Activated T-helper 17 cell treated with anti-CD3 and anti-CD28 coated beads, Interleukin-2, amount 50 U/mL, for 72 hours (primary cell): Measurements from ENCODE around the gene NEDD4L. TPM values are rescaled to one million over a fixed set of nuclear protein-coding genes. Genes with fewer than 3 reads are reported as not detected.
A peak's percentile ranks its signal among the peaks of the same experiment; 100 is the strongest.
"Not testable (repeated sequence)": the region's sequence is repeated elsewhere in the genome, so short reads cannot be mapped to it uniquely, and the experiment has no call there.

Experiments
- ATAC-seq: fragments of 150-1000 bp; cut with Tn5 transposase; replicated peaks from 2 replicates; pipeline ENCODE4 v1.10.0; 2021; ENCODE audit warnings: mild to moderate bottlenecking, moderate library complexity
- H3K27ac Mint-ChIP-seq: one replicate; pipeline ENCODE4 v1.8.0; 2022; ENCODE audit warnings: mixed read lengths
- H3K27me3 Mint-ChIP-seq: one replicate; pipeline ENCODE4 v1.8.0; 2022; ENCODE audit warnings: mixed read lengths
- H3K36me3 Mint-ChIP-seq: one replicate; pipeline ENCODE4 v1.8.0; 2022; ENCODE audit warnings: low read depth, mild to moderate bottlenecking, mixed read lengths
- H3K4me1 Mint-ChIP-seq: one replicate; pipeline ENCODE4 v1.8.0; 2022; ENCODE audit warnings: mixed read lengths
- H3K4me3 Mint-ChIP-seq: one replicate; pipeline ENCODE4 v1.8.0; 2022; ENCODE audit warnings: mild to moderate bottlenecking, mixed read lengths
- H3K9me3 Mint-ChIP-seq: one replicate; pipeline ENCODE4 v1.8.0; 2022; ENCODE audit warnings: mixed read lengths
- total RNA-seq, 2 donors: library from RNA; stranded (reverse); gene quantifications; one replicate each; pipeline ENCODE4 v1.2.3, GENCODE V29; 2022

Gene NEDD4L
- total RNA-seq, result 1 to 10 TPM; 6.5 to 8.0 TPM

DNA sequence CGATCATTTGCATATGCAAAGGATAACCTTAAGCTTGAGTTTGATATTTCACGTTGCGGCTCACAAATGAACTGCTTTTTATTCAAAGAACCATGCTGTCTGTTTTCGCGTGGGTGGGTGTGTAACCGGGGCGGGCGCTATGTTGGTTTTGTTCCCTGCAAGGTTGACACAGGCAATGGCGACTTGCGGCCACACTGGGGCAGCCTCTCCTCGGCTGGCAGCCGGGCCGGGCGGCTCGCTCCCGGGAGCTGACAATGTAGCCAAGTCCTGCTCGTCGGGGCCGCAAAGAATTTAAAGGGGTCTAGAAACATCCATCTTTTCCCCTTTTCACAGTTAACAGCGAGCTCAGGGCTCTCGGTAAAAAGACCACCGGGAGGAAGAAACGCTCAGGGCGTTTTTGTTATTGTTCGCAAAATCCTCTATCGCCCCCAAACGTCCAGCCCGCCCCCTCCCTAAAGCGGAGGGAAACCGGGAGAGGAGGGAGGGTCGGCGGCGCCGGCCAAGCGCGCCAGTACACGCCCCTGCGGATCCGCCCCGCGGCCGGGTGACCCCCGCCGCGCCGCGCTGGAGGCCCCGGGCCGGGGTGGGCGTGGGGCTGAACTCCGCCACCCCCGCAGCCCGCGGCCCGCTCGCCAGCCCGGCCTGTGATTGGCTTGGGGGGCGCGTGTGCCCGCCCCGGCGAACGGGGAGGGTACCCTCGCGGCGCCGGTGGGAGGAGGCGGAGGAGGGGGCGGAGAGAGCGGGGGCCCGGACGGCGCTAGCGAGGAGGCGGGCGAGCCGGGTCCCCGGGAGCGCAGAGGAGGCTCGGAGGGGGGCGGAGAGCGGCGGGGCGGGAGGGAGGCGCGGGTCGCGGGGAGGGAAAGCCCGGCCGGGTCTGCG lies at the start of gene NEDD4L:
Gene NEDD4L (plus strand): TSS at position 736 of the 879 bp plus-strand sequence. CDS start 435 bp downstream, outside the sequence.
- H3K4me1 Mint-ChIP-seq, result peaks cover 10% of the 10 kb centered on the region
- peaks cover 5% of the 10 kb centered on the region for H3K36me3 Mint-ChIP-seq
- peak within 1 kb of the TSS; percentile 88 for H3K4me3 Mint-ChIP-seq
- peak; percentile 89 for ATAC-seq
- H3K27me3 Mint-ChIP-seq, result peaks cover 35% of the 10 kb centered on the region
- H3K27ac Mint-ChIP-seq, result no peak within 1 kb of the TSS
- H3K9me3 Mint-ChIP-seq, result no peaks in the 10 kb centered on the region

DNA sequence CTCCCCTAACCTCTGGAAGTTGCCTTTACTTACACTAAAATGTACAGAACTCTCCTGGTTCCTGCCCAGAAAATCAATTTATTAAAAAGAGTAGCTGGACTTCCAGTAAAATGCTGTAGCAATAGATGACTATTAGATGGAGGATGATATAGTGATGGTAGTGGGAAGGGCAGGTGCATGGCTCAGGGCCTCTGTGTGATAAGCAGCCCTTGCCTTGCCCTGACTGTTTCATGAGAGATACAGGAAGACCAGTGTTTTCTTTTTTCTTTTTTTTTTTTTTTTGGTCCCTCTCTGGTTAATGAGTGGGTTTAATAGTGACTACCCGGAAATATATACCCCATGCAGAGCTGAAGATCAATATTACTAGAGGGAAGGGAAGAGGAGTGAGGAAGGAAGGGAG lies 48.7 kb upstream of the NEDD4L start:
- Mint-ChIP-seq H3K27ac (no peak overlapping the region), H3K27me3 (peaks cover 16% of the 10 kb centered on the region)

DNA sequence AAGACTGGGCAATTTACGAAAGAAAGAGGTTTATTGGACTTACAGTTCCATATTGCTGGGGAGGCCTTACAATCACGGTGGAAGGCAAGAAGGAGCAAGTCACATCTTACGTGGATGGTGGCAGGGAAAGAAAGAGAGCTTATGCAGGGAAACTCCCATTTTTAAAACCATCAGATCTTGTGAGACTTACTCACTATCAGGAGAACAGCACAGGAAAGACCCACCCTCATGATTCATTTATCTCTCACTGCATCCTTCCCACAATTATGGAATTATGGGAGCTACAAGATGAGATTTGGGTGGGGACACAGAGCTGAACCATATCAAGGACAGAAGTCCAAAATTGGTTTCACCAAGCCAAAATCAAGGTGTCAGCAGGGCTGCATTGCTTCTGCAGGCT lies 47.1 kb upstream of the NEDD4L start:
- ATAC-seq, H3K4me3 Mint-ChIP-seq, H3K27ac Mint-ChIP-seq, H3K36me3 Mint-ChIP-seq, H3K4me1 Mint-ChIP-seq, H3K9me3 Mint-ChIP-seq: not testable (repeated sequence)
- peaks cover 10% of the 10 kb centered on the region for H3K27me3 Mint-ChIP-seq

More for the DNA sequence above, 48.7 kb upstream of the NEDD4L start:
- Mint-ChIP-seq H3K4me3 (no peak overlapping the region), H3K9me3 (no peaks in the 10 kb centered on the region), H3K4me1 (no peaks in the 10 kb centered on the region), H3K36me3 (no peaks in the 10 kb centered on the region)
- no peak for ATAC-seq

DNA sequence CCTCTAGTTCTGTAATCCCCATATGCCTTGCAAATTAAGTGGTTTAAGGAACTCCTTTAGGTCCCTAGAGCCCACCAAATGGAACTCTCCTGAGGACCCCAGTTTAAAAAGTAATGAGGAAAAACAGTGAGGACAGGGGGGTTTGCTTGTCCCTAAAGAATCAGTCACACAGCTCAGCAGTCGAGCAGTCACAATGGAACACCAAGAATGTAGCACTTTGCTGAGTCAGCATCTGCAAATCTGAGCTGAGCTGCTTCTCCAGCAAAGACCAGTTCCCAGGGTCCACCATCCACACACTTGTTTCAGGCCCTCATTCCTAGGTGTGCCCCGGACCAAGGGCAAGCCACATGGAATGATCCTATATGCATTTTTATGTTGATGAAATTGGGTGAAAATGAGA lies 46.2 kb upstream of the NEDD4L start:
- no peaks in the 10 kb centered on the region for H3K9me3 Mint-ChIP-seq

DNA sequence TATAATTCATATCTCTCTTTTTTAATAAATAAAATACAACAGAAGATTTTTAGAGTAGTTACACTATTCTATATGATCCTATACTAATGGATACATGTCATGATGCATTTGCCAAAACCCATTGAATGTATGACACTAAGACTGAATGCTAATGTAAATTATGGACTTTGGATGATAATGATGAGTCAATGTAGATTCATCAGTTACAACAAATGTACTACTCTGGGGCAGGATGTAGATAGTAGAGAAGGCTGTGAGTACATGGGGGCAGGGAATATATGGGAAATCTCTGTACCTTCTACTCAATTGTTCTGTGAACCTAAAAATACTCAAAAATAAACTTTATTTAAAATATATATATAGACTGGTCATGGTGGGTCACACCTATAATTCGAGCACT lies 45.6 kb upstream of the NEDD4L start:
- Mint-ChIP-seq H3K4me1 (no peaks in the 10 kb centered on the region), H3K27me3 (peaks cover 22% of the 10 kb centered on the region), H3K27ac (no peak overlapping the region), H3K36me3 (no peaks in the 10 kb centered on the region), H3K4me3 (no peak overlapping the region), H3K9me3 (no peaks in the 10 kb centered on the region)
- ATAC-seq, result no peak

More for the DNA sequence above, 46.2 kb upstream of the NEDD4L start:
- Mint-ChIP-seq H3K27ac (no peak overlapping the region), H3K36me3 (no peaks in the 10 kb centered on the region), H3K27me3 (peaks cover 18% of the 10 kb centered on the region), H3K4me1 (no peaks in the 10 kb centered on the region), H3K4me3 (no peak overlapping the region)
- no peak for ATAC-seq

DNA sequence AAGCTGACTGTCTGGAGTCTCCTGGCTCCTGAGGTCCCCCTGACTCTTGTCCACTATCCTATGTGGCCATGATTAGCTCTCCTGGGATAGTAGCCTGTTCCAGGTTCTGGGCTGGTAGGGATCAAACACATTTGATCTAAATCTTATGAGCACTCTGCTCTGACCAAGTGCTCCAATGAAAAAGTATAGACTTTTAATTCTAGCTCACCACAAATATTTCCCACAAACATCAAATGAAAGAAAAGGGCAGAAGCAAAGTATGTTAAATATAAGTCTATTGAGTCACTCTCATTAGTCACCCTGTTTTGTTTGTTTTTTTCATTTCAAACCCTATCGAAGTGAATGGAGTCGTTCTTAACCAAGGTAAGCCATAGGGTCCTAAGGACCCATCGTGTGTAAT lies 39.7 kb upstream of the NEDD4L start:
- no peak for ATAC-seq
- Mint-ChIP-seq H3K9me3 (no peaks in the 10 kb centered on the region), H3K36me3 (no peaks in the 10 kb centered on the region), H3K4me1 (no peaks in the 10 kb centered on the region), H3K4me3 (no peak overlapping the region), H3K27ac (no peak overlapping the region), H3K27me3 (peaks cover 26% of the 10 kb centered on the region)

DNA sequence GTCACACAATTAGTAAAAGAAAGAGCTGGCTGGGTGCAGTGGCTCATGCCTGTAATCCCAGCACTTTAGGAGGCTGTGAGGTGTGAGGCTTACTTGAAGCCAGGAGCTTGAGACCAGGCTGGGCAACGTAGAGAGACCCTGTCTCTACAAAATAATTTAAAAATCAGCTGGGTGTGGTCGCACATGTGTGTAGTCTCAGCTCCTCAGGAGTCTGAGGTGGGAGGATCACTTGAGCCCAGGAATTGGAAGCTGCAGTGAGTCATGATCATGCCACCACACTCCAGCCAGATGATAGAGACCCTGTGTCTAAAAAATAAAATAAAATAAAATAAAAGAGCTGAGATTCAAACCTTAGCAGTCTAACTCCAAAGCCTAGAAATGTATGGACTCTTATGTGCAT lies 39.0 kb upstream of the NEDD4L start:
- Mint-ChIP-seq H3K9me3 (no peaks in the 10 kb centered on the region), H3K4me1 (no peaks in the 10 kb centered on the region), H3K27ac (no peak overlapping the region), H3K4me3 (no peak overlapping the region), H3K27me3 (peaks cover 26% of the 10 kb centered on the region), H3K36me3 (no peaks in the 10 kb centered on the region)
- no peak for ATAC-seq

DNA sequence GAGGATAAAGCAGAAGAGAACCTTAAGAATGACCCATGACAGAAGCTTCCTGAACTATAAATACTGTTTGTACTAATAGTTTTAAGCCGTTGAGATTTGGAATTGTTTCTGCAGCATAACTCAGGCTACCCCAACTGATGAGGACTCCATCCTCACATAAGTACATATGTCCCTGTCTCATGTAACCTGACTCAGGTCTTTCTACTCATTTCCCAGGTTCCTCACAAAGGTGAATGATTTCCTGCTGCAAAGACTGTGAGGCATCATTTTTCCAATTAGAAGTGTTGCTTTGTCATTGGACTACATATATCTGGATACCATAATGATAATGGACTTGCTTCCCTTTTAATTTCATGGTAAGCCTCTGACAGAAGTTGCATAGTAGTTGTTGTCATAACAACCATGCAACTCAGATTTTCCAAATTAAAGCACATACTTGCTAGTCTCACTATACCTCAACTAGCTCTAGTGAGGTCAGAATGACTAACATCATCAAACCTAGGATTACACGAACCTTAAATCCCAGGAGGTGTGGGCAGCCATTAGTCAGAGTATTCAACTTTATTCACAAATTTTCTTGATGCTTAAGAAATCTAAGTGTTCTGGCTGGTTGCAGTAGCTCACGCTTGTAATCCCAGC lies 38.0 kb upstream of the NEDD4L start:
- Mint-ChIP-seq H3K27ac (no peak overlapping the region), H3K4me3 (no peak overlapping the region)

DNA sequence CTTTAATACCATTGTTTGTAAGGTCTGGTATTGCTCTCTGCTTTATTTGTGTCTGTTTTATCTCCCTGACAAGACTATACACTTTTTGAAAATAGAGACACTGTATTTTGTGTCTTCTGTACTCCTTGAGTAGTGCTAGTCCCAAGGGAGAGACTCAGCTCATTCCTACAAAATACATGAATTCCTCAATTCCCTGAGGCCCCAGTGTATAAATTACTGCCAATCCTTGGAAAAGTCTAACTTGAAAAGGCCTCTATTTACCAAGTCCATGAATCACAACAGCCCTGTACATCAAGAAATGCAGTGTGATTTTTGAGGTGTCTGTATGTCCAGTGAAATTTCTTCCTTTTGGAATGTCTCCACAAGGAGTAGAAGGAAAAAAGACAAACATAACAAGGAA lies 34.9 kb upstream of the NEDD4L start:
- Mint-ChIP-seq H3K27ac (no peak overlapping the region), H3K4me1 (no peaks in the 10 kb centered on the region), H3K9me3 (no peaks in the 10 kb centered on the region), H3K36me3 (no peaks in the 10 kb centered on the region), H3K27me3 (peaks cover 11% of the 10 kb centered on the region), H3K4me3 (no peak overlapping the region)
- no peak for ATAC-seq

More for the DNA sequence above, 38.0 kb upstream of the NEDD4L start:
- peak; percentile 72 for ATAC-seq
- peaks cover 26% of the 10 kb centered on the region for H3K27me3 Mint-ChIP-seq
- H3K4me1 Mint-ChIP-seq, result no peaks in the 10 kb centered on the region
- H3K9me3 Mint-ChIP-seq, result no peaks in the 10 kb centered on the region
- no peaks in the 10 kb centered on the region for H3K36me3 Mint-ChIP-seq

DNA sequence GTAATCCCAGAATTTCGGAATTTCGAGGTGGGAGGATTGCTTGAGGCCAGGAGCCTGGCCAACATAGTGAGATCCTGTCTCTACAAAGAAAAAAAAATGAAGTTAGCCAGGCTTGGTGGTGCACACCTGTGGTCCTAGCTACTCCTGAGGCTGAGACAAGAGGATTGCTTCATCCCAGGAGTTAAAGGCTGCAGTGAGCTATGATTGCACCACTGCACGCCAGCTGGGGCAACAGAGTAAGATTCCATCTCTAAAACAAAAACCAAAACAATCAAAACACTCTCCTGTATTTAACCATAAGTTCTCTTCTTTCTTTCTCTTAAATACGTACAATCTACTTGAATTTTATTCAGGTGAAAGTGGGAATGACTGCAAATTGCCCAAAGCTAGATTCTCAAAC lies 33.8 kb upstream of the NEDD4L start:
- H3K9me3 Mint-ChIP-seq, result no peaks in the 10 kb centered on the region
- H3K4me3 Mint-ChIP-seq, result no peak overlapping the region
- no peaks in the 10 kb centered on the region for H3K4me1 Mint-ChIP-seq

DNA sequence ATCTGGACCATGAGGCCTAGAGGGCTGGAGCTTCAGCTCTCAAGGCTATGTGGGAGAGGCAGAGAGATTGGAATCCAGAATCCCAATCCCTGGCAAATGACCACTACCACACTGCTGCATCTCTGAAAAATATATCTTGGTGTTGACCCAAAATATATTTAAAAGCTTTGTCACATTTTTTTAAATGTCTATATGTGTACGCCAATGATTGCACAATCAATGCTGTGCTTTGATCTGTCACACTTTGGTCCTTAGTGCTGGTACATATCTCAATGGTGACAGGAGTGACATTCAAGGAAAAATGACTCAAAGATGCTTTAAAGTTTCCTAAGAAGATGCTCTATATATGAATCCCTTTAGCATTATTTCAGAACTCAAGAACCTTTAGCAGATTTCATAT lies 31.7 kb upstream of the NEDD4L start:
- Mint-ChIP-seq H3K4me1 (no peaks in the 10 kb centered on the region), H3K27ac (no peak overlapping the region), H3K36me3 (no peaks in the 10 kb centered on the region), H3K9me3 (peaks cover 5% of the 10 kb centered on the region), H3K27me3 (peaks cover 17% of the 10 kb centered on the region), H3K4me3 (no peak overlapping the region)
- no peak for ATAC-seq

More for the DNA sequence above, 33.8 kb upstream of the NEDD4L start:
- no peaks in the 10 kb centered on the region for H3K36me3 Mint-ChIP-seq
- H3K27me3 Mint-ChIP-seq, result peaks cover 9% of the 10 kb centered on the region
- no peak for ATAC-seq
- no peak overlapping the region for H3K27ac Mint-ChIP-seq

DNA sequence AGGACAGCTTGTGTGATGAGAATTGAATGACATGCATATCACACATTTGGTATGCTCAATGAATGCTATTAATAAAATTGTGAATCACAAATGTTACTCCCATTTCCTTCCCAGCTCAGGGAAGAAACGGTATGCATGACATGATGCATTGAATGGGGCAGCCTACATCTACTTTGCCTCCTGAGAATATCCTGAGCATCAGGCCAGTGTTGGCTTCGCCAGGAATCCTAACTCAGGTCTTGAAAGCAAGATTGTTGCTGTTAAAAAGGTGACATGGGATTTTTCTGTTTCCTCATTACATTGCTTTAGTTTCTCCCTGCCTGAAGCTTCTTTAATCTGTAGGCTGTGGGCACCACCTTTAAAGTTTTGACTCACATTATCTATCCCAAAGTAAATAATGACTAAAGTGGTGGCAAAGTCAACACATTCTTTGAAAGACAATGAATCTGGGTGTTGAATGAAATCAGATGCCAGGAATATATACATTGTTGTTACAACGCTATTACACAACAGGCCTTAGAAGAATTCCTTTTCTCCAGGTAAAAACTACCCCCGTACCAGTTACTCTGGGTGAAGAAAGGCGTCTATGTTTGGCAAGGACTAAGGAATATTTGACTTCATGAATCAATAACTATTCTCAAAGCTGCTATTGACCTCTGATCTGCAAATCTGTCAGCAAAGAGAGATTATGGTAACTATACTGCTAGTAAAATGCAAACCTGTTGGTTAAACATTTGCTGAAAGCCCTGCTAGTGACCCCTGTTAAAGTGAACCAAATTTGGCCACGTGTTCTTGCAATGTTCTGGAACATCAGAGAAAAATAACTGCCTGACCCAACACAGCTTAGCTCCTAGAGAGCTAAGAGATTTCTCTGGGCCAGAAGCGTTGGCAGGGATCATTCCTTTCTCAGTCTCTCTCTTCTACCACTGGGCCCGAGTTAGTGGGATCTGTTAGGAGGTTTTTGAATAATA lies 30.5 kb upstream of the NEDD4L start:
- Mint-ChIP-seq H3K27ac (no peak overlapping the region), H3K9me3 (peaks cover 5% of the 10 kb centered on the region), H3K4me3 (no peak overlapping the region), H3K36me3 (no peaks in the 10 kb centered on the region), H3K4me1 (no peaks in the 10 kb centered on the region), H3K27me3 (peaks cover 15% of the 10 kb centered on the region)
- no peak for ATAC-seq

DNA sequence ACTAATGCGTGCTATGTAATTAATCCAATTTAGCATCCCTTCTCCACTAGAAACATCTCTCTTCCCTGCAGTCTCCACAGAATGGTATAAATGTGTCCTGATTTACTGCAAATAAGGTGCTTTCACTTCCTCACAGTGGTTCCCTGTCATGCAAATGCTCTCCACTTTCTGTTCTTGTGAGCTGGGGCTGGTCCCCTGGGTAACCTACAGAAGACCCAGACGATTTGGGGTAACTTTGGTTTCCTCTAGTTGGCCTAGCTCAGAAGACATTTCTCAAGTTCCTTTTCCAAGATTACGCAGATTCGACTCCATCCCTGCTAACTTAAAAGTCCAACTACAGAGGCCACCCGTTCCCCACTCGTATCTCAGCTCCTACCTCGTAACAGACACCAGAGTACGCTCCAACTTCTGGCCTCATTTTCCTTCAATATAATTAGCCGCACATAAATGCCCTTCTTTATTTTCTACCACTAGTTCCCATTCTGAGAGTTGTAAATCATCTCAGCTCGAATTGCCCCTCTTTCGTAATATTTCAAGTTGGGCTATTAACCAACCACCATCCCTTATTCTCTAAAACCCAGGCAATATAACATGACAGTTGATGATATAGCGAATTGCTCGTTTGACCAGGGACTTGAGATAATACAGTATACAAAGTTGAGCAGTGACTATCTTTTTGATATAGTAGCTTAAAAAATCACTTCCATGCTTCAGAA lies 28.8 kb upstream of the NEDD4L start:
- no peaks in the 10 kb centered on the region for H3K36me3 Mint-ChIP-seq
- H3K27ac Mint-ChIP-seq, result no peak overlapping the region
- H3K27me3 Mint-ChIP-seq, result peaks cover 15% of the 10 kb centered on the region
- H3K4me3 Mint-ChIP-seq, result no peak overlapping the region
- ATAC-seq, result no peak
- no peaks in the 10 kb centered on the region for H3K4me1 Mint-ChIP-seq
- peaks cover 5% of the 10 kb centered on the region for H3K9me3 Mint-ChIP-seq

DNA sequence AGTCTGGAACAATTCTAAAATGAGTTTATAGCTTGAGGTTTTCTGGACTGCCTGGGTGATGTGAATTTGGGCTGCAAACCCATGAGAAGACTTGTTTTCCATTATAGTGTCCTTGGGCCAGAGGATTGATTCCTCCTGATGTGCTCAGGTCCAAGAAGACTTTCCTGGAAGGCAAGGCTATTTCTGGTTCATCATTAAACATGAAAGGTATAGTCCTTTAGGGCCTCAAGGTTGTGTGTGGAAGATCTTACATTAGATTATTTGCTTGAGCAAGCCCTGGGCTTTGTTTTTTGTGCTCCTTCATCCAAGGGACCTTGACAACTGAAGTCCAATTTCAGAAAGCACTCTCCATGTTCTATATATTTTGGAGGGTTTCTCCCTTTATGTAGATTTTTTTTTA lies 26.8 kb upstream of the NEDD4L start:
- Mint-ChIP-seq H3K36me3 (no peaks in the 10 kb centered on the region), H3K4me3 (no peak overlapping the region), H3K9me3 (peaks cover 5% of the 10 kb centered on the region), H3K27ac (no peak overlapping the region), H3K27me3 (peaks cover 18% of the 10 kb centered on the region), H3K4me1 (no peaks in the 10 kb centered on the region)
- ATAC-seq, result no peak
